Measurements from ENCODE around the gene ERN1. TPM values are rescaled to one million over a fixed set of nuclear protein-coding genes. Genes with fewer than 3 reads are reported as not detected.
A peak's percentile ranks its signal among the peaks of the same experiment; 100 is the strongest.

The ERN1 gene
- total and polyA plus RNA-seq, 2 donors (not counting 1 experiment from before 2014, with no cell fraction given): 3.3 to 11.7 TPM

DNA sequence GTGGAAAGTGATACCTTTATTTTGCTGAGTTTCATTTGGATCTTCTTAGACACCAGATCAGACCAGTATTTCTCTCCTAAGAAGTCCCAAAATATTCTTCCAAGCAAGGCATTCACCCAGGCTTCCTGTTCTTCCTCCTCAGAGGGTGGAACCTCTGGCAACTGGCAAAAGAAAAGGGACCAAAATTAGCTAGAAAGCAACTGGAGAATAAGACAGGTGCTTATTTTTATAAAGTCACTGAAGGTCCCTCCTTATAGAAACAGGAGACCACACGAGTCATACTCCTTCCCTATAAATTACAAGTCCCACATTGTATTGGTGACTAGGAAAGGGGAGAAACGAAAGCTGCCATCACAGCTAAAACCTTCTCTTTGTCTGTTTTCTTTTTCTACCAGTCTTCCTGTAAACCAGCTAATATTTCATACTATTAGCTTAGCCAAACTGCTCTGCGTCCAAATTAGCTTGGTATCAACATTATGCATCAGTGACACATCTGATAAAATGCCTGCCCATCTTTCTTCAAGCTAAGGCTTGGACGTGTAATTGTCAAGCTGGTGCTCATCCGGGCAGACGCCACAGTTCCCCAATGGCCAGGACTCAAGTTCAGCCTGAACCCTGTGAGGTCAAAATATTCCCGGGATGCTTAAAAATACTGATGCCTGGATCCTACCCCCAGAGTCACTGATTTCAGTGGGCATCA, 47.5 kb upstream of the ERN1 start:
- Histone ChIP-seq H3K4me3 (replicated peaks in 1 of 4; ENCODE audit: control extremely low read depth in 1 of 4, insufficient read depth in 1 of 4, low read depth in 3 of 4, low read length in 4 of 4) (no peak overlapping the region), H3K4me1 (ENCODE audit: control insufficient read depth, extremely low read depth, insufficient read depth, low read length) (peaks cover 6% of the 10 kb centered on the region), H3K27ac (ENCODE audit: insufficient read depth, low read length) (no peak overlapping the region), H3K79me2 (ENCODE audit: control insufficient read depth, insufficient read depth, low read length) (no peaks in the 10 kb centered on the region), H3K36me3 (ENCODE audit: control insufficient read depth, insufficient read depth, low read length) (no peaks in the 10 kb centered on the region), H3K4me2 (ENCODE audit: extremely low read depth, insufficient read depth, low read length) (no peak overlapping the region), H3K9ac (ENCODE audit: insufficient read depth, low read length) (no peak overlapping the region), H2AFZ (ENCODE audit: low read length) (no peak overlapping the region), H4K20me1 (ENCODE audit: control insufficient read depth, extremely low read depth, insufficient read depth, low read length) (no peaks in the 10 kb centered on the region), H3K9me3 (ENCODE audit: control insufficient read depth, insufficient read depth, low read depth, low read length) (no peaks in the 10 kb centered on the region), H3K27me3 (ENCODE audit: control insufficient read depth, insufficient read depth, low read length) (no peaks in the 10 kb centered on the region)
- no peak for DNase-seq (ENCODE audit: low read depth in 2 of 2)
- TF ChIP-seq, protein P1, sequence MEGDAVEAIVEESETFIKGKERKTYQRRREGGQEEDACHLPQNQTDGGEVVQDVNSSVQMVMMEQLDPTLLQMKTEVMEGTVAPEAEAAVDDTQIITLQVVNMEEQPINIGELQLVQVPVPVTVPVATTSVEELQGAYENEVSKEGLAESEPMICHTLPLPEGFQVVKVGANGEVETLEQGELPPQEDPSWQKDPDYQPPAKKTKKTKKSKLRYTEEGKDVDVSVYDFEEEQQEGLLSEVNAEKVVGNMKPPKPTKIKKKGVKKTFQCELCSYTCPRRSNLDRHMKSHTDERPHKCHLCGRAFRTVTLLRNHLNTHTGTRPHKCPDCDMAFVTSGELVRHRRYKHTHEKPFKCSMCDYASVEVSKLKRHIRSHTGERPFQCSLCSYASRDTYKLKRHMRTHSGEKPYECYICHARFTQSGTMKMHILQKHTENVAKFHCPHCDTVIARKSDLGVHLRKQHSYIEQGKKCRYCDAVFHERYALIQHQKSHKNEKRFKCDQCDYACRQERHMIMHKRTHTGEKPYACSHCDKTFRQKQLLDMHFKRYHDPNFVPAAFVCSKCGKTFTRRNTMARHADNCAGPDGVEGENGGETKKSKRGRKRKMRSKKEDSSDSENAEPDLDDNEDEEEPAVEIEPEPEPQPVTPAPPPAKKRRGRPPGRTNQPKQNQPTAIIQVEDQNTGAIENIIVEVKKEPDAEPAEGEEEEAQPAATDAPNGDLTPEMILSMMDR (conservative IDR thresholded peaks at IDR 0.05 in 1 of 2, IDR thresholded peaks at IDR 0.05 in 1 of 2; ENCODE audit: low read depth in 1 of 2, low read length in 2 of 2): no peak
- TF ChIP-seq EZH2 (IDR thresholded peaks at IDR 0.05; ENCODE audit: low read length, missing control alignments): no peak

GRCh38 chr17:64176556-64176955, 46.6 kb upstream of the ERN1 start:
- H3K27ac ChIP-seq (ENCODE audit: insufficient read depth, low read length): no peak overlapping the region
- no peaks in the 10 kb centered on the region for H3K79me2 ChIP-seq (ENCODE audit: control insufficient read depth, insufficient read depth, low read length)
- no peaks in the 10 kb centered on the region for H3K27me3 ChIP-seq (ENCODE audit: control insufficient read depth, insufficient read depth, low read length)
- H3K4me2 ChIP-seq (ENCODE audit: extremely low read depth, insufficient read depth, low read length): no peak overlapping the region
- H2AFZ ChIP-seq (ENCODE audit: low read length): no peak overlapping the region
- no peak for DNase-seq (ENCODE audit: low read depth in 2 of 2)
- no peaks in the 10 kb centered on the region for H3K36me3 ChIP-seq (ENCODE audit: control insufficient read depth, insufficient read depth, low read length)
- TF ChIP-seq, protein P1 (conservative IDR thresholded peaks at IDR 0.05 in 1 of 2, IDR thresholded peaks at IDR 0.05 in 1 of 2; ENCODE audit: low read depth in 1 of 2, low read length in 2 of 2): no peak
- TF ChIP-seq EZH2 (IDR thresholded peaks at IDR 0.05; ENCODE audit: low read length, missing control alignments): no peak
- peaks cover 6% of the 10 kb centered on the region for H3K4me1 ChIP-seq (ENCODE audit: control insufficient read depth, extremely low read depth, insufficient read depth, low read length)
- no peaks in the 10 kb centered on the region for H3K9me3 ChIP-seq (ENCODE audit: control insufficient read depth, insufficient read depth, low read depth, low read length)
- H4K20me1 ChIP-seq (ENCODE audit: control insufficient read depth, extremely low read depth, insufficient read depth, low read length): no peaks in the 10 kb centered on the region
- no peak overlapping the region for H3K4me3 ChIP-seq (replicated peaks in 1 of 4; ENCODE audit: control extremely low read depth in 1 of 4, insufficient read depth in 1 of 4, low read depth in 3 of 4, low read length in 4 of 4)
- H3K9ac ChIP-seq (ENCODE audit: insufficient read depth, low read length): no peak overlapping the region

DNA sequence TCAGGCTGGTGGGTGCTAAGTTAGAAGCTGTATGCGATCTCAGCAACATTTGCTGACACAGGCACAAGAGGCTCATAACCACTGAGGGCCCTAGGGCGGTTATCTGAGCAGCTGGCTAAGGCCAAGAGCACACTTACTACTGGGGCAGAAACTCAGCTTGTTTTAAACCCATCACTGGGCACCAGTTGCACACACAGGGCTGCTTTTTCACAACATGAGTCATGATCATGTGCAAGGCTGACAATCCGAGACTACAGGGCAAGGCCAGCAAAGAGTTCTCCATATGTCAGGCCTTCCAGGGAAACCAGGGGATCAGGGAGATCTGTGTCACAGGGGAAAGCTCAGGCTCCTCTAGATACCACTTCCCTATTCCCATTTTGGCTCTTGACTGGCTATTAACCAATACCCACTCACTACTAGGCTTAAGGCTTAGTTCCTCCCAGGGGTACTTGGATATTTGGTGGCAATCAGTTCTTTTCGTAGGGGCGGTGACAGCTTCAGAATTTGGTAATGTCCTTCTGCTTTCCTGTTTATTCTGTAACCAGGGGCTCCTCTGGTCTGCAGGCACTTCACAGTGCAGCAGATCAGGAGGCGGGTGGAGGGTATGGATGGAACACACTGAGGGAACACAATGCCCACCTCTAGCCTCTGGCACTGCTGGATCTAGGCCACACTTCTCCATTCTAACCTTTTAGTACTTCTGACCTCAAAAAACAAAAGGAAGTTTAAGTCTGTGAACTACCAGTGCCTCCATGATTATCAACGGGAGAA, 44.9 kb upstream of the ERN1 start:
- Histone ChIP-seq H2AFZ (ENCODE audit: low read length) (no peak overlapping the region), H3K4me2 (ENCODE audit: extremely low read depth, insufficient read depth, low read length) (peak overlapping the region; percentile 5), H3K79me2 (ENCODE audit: control insufficient read depth, insufficient read depth, low read length) (no peaks in the 10 kb centered on the region), H4K20me1 (ENCODE audit: control insufficient read depth, extremely low read depth, insufficient read depth, low read length) (no peaks in the 10 kb centered on the region), H3K4me3 (replicated peaks in 1 of 4; ENCODE audit: control extremely low read depth in 1 of 4, insufficient read depth in 1 of 4, low read depth in 3 of 4, low read length in 4 of 4) (no peak overlapping the region), H3K27me3 (ENCODE audit: control insufficient read depth, insufficient read depth, low read length) (no peaks in the 10 kb centered on the region), H3K36me3 (ENCODE audit: control insufficient read depth, insufficient read depth, low read length) (no peaks in the 10 kb centered on the region), H3K27ac (ENCODE audit: insufficient read depth, low read length) (no peak overlapping the region), H3K4me1 (ENCODE audit: control insufficient read depth, extremely low read depth, insufficient read depth, low read length) (peaks cover 6% of the 10 kb centered on the region), H3K9ac (ENCODE audit: insufficient read depth, low read length) (no peak overlapping the region), H3K9me3 (ENCODE audit: control insufficient read depth, insufficient read depth, low read depth, low read length) (no peaks in the 10 kb centered on the region)
- TF ChIP-seq, protein P1 (conservative IDR thresholded peaks at IDR 0.05 in 1 of 2, IDR thresholded peaks at IDR 0.05 in 1 of 2; ENCODE audit: low read depth in 1 of 2, low read length in 2 of 2): no peak
- TF ChIP-seq EZH2 (IDR thresholded peaks at IDR 0.05; ENCODE audit: low read length, missing control alignments): no peak
- peak; percentile 30 to 79 for DNase-seq (ENCODE audit: low read depth in 2 of 2)
